ENCODE data around the gene MICAL3. TPM values are rescaled to one million over a fixed set of nuclear protein-coding genes. Genes with fewer than 3 reads are reported as not detected.

MICAL3 gene
- total and polyA plus RNA-seq, 9 of the 15 experiments (the other 6 are each of a cell fraction or from before 2014, with no cell fraction given): 0.53 to 32.1 (median 12.3) TPM

DNA sequence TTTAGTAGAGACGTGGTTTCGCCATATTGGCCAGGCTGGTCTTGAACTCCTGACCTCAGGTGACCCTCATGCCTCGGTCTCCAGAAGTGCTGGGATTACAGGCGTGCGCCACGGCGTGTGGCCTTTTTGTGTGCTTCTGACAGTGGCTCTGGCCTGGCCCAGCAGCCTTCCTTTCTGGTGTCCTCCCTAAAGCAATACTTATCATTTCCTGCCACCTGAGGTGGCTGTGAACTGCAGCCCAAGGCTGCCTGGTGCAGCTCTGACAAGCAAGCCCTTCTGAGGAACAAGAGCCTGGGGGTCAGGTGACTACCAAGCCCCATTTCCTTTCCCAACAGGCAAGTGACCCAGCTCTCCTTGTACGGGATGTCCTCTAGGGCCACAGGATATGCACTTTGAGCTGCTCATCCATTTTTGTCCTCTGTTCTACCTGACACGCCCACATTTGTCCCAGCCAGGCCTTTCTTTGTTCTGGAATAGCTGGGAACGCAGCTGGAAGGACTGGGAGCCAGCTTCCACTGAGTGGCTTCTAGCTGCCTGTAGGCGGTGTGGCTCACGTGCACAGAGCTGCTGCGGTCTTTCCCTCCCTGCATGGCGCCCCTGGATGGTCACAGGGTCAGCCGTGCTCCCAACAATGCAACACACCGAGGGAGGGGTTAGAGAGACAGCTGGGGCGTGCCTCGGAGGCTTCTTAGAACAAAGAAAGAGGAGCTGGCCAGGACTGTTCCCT, 237.8 kb downstream of the MICAL3 start (continued):
- TF ChIP-seq BDP1 (IDR thresholded peaks at IDR 0.05; ENCODE audit: insufficient read depth, insufficient read length) (no peak), XRCC4 (IDR thresholded peaks at IDR 0.05; ENCODE audit: extremely low read depth, insufficient read depth, insufficient read length) (no peak), CSDE1 (IDR thresholded peaks at IDR 0.05) (no peak), SMAD3 (CRISPR knock-in tag; conservative IDR thresholded peaks at IDR 0.05) (no peak), DPF2 (IDR thresholded peaks at IDR 0.05) (peak; percentile 79), PML (IDR thresholded peaks at IDR 0.05; ENCODE audit: low read length) (0 out of 2 replicates have a peak, but pooled peaks have one; percentile 30), DIDO1 (tag; IDR thresholded peaks at IDR 0.05; ENCODE audit: low read depth) (no peak), MAFG (tag; conservative IDR thresholded peaks at IDR 0.05) (no peak), ZBED1 (IDR thresholded peaks at IDR 0.05) (no peak)
- TF ChIP-seq, protein P1, sequence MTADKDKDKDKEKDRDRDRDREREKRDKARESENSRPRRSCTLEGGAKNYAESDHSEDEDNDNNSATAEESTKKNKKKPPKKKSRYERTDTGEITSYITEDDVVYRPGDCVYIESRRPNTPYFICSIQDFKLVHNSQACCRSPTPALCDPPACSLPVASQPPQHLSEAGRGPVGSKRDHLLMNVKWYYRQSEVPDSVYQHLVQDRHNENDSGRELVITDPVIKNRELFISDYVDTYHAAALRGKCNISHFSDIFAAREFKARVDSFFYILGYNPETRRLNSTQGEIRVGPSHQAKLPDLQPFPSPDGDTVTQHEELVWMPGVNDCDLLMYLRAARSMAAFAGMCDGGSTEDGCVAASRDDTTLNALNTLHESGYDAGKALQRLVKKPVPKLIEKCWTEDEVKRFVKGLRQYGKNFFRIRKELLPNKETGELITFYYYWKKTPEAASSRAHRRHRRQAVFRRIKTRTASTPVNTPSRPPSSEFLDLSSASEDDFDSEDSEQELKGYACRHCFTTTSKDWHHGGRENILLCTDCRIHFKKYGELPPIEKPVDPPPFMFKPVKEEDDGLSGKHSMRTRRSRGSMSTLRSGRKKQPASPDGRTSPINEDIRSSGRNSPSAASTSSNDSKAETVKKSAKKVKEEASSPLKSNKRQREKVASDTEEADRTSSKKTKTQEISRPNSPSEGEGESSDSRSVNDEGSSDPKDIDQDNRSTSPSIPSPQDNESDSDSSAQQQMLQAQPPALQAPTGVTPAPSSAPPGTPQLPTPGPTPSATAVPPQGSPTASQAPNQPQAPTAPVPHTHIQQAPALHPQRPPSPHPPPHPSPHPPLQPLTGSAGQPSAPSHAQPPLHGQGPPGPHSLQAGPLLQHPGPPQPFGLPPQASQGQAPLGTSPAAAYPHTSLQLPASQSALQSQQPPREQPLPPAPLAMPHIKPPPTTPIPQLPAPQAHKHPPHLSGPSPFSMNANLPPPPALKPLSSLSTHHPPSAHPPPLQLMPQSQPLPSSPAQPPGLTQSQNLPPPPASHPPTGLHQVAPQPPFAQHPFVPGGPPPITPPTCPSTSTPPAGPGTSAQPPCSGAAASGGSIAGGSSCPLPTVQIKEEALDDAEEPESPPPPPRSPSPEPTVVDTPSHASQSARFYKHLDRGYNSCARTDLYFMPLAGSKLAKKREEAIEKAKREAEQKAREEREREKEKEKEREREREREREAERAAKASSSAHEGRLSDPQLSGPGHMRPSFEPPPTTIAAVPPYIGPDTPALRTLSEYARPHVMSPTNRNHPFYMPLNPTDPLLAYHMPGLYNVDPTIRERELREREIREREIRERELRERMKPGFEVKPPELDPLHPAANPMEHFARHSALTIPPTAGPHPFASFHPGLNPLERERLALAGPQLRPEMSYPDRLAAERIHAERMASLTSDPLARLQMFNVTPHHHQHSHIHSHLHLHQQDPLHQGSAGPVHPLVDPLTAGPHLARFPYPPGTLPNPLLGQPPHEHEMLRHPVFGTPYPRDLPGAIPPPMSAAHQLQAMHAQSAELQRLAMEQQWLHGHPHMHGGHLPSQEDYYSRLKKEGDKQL (CRISPR knock-in tag; IDR thresholded peaks at IDR 0.05; ENCODE audit: borderline replicate concordance): 0 out of 2 replicates have a peak, but pooled peaks have one; percentile 70
- TF ChIP-seq, protein P2, sequence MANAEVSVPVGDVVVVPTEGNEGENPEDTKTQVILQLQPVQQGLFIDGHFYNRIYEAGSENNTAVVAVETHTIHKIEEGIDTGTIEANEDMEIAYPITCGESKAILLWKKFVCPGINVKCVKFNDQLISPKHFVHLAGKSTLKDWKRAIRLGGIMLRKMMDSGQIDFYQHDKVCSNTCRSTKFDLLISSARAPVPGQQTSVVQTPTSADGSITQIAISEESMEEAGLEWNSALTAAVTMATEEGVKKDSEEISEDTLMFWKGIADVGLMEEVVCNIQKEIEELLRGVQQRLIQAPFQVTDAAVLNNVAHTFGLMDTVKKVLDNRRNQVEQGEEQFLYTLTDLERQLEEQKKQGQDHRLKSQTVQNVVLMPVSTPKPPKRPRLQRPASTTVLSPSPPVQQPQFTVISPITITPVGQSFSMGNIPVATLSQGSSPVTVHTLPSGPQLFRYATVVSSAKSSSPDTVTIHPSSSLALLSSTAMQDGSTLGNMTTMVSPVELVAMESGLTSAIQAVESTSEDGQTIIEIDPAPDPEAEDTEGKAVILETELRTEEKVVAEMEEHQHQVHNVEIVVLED (CRISPR knock-in tag; IDR thresholded peaks at IDR 0.05): no peak
- TF ChIP-seq, protein P3, sequence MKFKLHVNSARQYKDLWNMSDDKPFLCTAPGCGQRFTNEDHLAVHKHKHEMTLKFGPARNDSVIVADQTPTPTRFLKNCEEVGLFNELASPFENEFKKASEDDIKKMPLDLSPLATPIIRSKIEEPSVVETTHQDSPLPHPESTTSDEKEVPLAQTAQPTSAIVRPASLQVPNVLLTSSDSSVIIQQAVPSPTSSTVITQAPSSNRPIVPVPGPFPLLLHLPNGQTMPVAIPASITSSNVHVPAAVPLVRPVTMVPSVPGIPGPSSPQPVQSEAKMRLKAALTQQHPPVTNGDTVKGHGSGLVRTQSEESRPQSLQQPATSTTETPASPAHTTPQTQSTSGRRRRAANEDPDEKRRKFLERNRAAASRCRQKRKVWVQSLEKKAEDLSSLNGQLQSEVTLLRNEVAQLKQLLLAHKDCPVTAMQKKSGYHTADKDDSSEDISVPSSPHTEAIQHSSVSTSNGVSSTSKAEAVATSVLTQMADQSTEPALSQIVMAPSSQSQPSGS (CRISPR knock-in tag; IDR thresholded peaks at IDR 0.05): no peak
- TF ChIP-seq, protein P4, sequence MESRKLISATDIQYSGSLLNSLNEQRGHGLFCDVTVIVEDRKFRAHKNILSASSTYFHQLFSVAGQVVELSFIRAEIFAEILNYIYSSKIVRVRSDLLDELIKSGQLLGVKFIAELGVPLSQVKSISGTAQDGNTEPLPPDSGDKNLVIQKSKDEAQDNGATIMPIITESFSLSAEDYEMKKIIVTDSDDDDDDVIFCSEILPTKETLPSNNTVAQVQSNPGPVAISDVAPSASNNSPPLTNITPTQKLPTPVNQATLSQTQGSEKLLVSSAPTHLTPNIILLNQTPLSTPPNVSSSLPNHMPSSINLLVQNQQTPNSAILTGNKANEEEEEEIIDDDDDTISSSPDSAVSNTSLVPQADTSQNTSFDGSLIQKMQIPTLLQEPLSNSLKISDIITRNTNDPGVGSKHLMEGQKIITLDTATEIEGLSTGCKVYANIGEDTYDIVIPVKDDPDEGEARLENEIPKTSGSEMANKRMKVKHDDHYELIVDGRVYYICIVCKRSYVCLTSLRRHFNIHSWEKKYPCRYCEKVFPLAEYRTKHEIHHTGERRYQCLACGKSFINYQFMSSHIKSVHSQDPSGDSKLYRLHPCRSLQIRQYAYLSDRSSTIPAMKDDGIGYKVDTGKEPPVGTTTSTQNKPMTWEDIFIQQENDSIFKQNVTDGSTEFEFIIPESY (CRISPR knock-in tag; IDR thresholded peaks at IDR 0.05): 0 out of 2 replicates have a peak, but pooled peaks have one; percentile 49
- TF ChIP-seq, protein P5, sequence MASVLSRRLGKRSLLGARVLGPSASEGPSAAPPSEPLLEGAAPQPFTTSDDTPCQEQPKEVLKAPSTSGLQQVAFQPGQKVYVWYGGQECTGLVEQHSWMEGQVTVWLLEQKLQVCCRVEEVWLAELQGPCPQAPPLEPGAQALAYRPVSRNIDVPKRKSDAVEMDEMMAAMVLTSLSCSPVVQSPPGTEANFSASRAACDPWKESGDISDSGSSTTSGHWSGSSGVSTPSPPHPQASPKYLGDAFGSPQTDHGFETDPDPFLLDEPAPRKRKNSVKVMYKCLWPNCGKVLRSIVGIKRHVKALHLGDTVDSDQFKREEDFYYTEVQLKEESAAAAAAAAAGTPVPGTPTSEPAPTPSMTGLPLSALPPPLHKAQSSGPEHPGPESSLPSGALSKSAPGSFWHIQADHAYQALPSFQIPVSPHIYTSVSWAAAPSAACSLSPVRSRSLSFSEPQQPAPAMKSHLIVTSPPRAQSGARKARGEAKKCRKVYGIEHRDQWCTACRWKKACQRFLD (CRISPR knock-in tag; IDR thresholded peaks at IDR 0.05): peak; percentile 44; the same call in 1 of the 2 replicates

All from K562 (cell line).